Stimulated activated CD4-positive, alpha-beta T cell treated with anti-CD3 and anti-CD28 coated beads, Interleukin-1b, Interleukin-23, amount 100 ng/mL, for 48 hours (primary cell): ENCODE data around the gene POU5F2.

Experiments
- DNase-seq: peaks from one replicate; pipeline ENCODE4 v3.0.0-alpha.2; 2020

Gene POU5F2, protein sequence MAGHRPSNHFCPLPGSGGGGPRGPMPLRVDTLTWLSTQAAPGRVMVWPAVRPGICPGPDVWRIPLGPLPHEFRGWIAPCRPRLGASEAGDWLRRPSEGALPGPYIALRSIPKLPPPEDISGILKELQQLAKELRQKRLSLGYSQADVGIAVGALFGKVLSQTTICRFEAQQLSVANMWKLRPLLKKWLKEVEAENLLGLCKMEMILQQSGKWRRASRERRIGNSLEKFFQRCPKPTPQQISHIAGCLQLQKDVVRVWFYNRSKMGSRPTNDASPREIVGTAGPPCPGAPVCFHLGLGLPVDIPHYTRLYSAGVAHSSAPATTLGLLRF

DNA sequence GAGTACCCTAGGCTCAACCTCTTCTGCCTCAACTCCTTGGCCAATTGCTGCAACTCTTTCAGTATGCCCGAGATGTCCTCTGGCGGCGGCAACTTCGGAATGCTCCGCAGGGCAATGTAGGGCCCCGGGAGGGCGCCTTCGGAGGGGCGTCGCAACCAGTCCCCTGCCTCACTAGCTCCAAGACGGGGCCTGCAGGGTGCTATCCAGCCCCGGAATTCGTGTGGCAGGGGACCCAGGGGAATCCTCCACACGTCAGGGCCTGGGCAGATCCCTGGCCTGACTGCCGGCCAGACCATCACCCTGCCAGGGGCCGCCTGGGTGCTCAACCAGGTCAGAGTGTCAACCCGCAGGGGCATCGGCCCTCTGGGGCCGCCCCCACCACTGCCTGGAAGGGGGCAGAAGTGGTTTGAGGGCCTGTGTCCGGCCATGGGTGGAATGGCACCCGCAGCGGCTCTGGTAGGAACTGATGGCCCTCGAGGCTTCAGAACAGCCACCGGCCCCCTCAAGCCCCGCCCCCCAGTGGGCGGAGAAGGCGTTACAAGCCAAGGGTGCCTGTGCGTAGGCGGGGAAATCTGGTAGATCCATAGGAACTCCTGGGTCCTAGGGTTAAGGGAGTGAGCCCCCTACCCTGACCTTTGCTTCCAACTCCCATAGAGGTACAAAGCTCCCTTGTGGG is at the start of gene POU5F2:
TSS of gene POU5F2 (minus strand) at position 465 of the 676 bp plus-strand sequence. CDS start at position 428, 37 bp downstream.
- no peak for DNase-seq

DNA sequence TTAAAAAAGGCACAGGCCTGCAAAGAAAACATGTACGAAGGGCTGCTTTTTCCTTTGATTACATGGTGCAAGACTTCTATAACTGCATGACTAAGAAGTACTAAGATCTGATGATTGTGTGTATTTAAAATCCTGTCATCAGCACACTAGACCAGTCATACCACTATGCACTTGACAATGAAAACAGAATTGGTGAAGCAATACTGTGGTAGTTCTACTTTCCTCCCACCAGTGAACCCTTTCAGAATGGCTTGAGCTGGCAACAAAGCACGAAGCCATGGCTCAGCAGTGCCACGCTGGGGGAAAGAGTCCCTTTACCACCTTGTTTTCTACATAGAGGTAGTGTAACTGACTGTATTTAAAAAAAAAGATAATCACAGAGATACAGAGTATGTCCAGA is 49.0 kb upstream of the POU5F2 start:
- DNase-seq = no peak

DNA sequence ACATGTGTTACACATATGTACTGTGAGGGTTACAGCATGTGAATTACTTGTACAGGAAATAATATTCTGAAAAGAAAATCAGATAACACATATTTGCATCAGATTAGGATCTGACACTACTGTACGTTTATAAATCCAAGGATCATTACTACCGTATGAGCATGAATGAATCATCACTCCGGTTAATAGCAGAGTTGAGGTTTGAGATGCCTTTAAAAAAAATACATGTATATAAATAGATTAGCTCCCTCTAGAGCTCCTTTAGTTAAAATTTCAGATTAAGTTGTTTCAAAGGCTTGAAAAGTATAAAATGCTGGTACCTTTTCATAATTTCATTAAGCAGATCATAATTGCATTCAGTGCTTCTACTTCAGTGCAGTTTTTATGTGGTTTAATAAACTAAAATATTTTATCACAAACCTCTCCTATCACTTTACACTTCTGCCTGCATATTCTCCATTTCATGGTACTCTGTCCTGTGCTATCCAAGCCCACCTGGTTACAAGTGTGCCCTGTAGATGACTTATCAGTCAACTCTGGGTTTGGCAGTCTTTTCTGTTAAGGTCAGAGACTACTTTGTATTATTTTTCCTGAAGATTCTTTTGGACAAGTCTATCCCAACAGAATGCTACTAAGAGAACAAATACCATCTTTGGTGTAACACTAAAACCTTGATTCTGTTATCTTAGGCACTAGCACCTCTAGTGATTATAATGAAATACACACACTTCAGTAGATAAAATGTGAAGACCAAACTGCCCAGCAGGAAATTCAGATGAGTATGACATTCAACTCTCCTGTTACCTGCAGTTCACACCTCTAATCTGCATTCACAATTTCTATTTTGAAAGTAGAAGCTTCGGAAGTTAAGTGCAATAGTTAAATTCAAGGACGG is 48.0 kb upstream of the POU5F2 start:
- DNase-seq = no peak

DNA sequence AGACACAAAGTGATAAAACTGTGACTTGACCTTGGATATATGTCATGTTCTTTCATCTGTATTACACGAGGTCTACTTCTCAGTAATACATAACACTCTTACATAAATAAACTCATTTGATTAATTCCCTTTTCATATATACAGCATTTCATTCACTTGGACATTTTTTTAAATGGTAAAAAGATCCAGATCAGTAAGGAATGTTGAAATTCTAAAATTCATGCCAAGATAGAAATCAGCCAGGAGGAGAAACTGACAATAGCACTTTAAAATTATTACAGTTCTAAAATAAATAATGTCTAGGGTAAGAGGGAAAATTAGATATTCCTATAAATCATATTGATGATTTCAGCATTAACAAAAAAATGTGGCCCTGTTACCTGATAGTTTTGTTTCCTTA is 46.2 kb upstream of the POU5F2 start:
- DNase-seq = no peak

DNA sequence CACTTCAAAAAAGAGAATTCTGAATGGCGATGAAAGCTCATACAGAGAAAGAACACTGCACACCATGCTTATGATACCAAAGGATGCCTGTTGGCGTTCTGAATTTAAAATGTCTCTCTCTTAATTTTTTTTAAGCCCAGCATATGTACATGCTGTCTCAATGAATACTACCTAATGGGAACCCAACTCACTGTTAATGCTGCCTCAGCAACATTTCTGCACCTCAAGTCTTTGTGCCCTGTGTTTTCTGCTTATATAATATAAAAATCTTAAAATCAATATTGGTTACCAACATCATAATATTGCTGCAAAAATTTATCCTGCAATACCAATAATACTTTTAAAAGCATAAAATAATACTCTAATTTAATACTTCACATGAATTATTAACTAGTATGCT is 44.1 kb upstream of the POU5F2 start:
- no peak for DNase-seq

DNA sequence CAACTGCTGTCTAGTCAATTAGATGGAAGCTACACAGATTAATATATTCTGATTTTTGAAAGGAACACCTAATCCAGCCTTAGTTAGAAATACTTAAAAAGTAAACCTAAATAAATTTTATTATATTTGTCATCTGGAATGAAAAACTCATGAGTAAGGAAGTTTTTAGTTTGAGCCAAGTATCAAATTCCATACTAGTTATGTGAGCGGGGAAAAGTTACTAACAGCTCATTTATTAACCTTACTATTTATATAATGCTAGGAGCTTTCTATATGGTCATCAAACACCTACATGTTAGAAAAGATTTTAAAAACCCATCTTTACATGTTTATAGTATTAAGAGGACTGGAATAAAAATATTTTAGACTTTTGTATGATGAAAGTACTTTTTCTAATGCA is 41.6 kb upstream of the POU5F2 start:
- no peak for DNase-seq

DNA sequence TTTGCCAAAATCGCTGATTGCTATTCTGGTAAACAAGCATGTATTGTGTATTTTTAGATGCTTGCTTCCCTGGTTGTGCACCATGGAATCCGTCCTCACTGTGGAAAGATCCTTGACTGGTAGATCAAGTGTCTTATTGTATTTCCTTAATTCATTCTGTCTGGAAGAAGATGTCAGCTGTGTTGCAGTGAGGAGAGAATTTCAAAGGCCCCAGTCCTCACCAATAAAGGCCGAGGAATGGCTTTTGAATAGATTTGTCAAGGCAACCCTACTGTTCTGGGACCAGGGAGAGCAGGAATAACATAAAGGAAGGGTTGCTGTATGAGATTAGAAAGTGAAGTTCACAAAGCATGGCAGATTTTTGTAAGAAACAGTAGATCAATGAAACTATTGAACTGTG is 36.2 kb upstream of the POU5F2 start:
- DNase-seq = no peak

DNA sequence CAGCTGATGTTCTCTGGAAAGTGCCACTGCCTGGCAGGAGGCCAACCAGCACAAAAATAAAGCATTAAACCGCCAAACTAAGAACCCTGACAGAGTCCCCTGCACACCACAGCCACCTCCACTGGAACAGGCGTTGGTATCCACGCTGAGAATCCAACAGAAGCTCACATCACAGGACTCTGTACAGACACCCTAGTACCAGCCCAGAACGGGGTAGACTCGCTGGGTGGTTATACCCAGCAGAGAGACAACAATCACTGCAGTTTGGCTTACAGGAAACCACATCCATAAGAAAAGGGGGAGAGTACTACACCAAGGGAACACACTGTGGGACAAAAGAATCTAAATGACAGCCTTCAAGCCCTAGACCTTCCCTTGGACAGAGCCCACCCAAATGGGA is 15.0 kb upstream of the POU5F2 start:
- no peak for DNase-seq

DNA sequence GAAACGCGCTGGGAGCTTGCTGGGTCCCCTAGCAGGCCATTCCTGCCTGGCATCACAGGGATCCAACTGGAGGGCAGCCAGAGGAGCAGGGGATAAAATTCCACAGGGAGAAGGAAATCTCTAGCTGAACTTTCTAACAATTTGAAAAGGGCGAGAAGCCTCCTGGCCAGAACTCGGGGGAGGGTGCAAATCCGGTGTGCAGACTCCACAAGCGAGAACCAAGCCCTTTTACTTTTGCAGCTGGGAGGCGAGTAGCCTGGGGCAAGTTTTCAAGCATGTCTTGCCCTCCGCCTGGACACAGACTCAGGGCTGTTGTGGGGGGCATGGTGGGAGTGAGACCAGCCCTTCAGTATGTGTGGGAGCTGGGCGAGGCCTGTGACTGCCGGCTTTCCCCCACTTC is 14.3 kb upstream of the POU5F2 start:
- DNase-seq = no peak

DNA sequence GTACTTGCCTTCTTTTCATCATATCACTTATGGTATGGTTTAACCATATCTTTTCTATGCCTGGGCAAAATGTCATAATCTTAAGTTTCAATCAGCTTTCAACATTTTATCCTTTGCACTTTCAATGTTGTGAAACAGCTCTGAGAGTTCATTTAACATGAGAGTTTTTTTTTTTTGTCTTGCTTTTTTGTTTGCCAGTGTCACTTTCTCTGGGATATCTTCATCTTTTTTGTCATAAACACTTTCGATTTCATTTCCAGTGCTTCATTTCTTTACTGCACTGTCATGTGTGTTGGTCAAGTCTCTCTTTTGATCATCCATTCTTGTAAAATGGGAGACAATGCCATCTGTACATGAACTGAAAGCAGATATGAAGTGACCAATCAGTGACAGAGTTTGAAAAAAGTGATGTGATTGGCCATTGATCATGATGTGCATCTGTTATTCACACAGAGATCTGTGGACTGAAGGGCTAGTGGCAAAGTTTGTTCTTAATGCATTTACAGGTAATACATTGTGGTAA is 7.5 kb upstream of the POU5F2 start:
- DNase-seq = no peak

DNA sequence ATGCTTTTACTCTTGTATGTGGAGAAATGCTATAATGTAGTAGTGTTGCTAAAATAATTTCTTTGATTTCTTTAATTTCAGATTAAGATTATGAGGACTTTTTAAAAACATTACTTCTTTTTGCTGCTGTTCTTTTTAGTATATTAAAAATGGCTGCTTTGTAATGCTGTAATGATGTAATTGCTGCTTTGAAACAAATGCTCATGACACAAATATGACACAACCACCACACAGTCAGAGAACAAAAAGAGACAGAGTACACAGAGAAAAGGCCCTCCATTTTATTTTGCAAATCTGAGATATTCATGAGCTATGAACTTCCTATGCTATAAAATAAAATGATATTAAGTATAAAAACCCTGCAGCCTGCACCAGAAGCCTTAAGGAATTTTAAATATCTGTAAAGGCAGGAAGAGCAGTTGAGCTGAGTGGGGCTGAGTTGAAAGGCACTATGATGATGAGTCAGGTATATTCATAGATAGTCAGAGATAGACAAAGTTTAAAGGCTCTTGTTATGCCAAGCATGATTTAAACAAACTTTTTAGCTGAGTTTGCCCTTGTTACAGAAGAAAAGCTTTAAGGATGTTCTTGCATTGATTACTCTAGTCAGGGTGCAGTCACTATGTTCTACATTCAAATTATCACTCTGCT is 5.1 kb upstream of the POU5F2 start:
- DNase-seq = no peak

DNA sequence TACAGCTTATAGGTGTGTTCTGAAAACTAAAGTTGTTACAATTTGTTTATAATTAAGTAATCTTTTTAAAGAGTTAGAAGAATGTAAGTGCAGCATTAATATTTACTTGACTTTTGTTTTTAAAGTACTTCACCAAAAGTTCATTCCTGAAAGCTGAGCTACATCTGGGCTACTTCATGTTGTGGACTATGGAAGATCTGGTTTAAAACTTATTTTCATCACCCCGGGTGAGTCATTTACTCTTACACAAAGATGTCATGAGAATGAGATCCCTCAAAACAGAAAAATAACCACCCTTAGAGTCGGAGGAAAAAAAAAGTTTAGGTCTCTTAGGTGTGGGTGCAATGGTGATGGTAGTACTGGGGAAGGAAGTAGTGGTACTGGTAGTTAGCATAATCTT is 5.1 kb downstream of the POU5F2 start:
- DNase-seq = no peak

DNA sequence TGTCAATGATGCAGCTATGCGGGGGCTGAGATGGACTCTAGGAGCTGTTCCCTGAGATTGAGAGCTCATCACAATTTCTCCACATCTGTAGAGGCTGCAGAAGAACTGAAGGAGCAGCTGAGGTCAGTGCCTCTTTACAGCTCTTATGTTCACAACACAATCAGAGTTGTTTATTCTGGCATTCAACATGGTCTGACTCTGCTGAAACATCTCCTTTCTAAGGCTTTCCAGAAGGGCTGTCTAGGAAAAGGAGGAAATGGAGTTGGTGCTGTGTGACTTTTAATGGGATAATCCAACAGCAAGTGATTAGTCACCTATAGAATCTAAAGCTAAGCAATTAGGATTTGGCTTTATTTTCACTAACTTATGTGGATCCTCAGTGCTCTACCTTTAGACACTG is 6.0 kb downstream of the POU5F2 start:
- DNase-seq = no peak

DNA sequence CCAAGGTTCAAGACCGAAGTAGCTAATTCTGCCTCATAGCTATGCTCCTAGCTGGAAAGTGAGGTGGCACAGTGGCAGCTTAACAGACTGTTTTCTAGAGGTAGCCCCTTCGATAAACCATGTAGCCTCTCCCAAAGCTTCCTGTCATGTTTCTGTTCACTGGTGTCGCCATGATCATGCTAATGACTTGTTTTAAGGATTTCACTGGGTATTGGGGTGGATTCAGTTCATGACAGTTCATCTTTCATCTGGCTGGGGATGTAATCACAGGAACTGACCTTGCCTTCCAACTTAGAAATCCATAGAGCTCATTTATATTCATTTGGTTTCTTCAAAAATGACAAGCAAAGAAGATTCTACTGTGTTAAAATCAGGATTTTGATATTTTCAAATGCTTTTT is 9.4 kb downstream of the POU5F2 start:
- DNase-seq = no peak

DNA sequence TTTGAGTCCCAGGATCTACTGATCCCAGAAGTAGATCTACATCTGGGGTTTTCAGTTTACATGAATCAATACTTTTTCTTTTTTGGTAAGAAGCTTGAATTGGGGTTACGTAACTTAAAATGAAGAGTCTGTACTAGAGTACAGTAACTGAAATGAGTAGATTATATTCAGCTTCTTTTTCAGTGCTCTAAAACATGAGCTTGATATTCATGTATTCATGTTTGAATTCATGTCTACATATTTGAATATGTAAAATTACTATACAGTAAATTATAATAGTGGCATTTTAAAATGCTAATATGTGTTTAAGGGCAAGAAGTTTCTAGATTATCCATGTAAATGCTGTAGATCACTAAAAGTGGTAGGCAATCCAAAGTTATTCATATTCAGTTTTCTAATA is 14.8 kb downstream of the POU5F2 start:
- DNase-seq = no peak

DNA sequence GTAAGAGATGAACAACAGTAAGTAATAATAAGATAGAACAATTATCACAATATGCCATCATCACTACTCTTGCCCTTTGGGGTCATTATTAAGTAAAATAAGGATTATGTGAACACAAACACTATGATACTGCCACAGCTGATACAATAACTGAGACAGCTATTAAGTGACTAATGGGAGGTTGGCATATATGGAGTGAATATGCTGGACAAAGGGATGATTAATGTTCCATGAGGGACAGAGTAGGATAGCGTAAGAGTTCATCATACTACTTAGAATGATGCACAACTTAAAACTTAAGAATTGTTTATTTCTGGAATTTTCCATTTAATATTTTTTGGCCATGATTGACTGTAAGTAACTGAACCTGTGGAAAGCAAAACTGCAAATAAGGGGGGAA is 16.6 kb downstream of the POU5F2 start:
- DNase-seq = no peak

DNA sequence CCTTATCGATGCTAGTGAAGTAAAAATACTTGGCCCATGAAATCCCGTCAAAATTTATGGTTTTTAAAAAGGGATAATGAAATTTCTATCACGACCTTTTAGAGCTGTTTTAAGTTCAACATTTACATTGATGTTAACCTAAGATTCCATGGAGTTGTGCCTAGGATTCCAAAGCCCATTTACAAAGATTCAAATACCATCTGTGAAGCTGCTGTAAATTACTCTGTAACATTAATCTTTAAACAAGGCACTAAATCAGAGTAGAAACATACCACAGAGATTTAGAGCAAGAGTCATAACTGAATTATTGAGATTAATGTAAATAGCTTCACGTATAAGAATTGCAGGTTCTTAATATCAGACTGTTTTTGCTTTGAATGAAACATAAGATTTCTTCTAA is 17.7 kb downstream of the POU5F2 start:
- DNase-seq = no peak

DNA sequence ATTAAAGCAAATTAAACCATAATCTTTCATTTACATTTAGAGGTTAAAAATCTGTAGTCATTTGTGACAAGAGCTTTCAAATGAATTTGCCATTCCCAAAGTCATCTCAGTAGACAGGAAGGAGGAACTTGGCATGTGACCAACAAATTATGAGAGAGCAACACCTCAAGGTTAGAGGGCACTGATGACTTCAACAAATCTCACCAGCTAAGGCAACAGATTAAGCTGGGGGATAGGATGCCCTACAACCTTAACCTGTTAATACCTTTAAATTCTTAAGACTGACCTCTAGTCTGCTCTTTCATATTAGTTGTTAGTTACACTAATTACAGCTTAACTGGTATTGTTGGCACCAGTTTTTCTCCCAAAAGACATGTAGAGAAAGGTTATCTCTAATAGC is 18.4 kb downstream of the POU5F2 start:
- no peak for DNase-seq

DNA sequence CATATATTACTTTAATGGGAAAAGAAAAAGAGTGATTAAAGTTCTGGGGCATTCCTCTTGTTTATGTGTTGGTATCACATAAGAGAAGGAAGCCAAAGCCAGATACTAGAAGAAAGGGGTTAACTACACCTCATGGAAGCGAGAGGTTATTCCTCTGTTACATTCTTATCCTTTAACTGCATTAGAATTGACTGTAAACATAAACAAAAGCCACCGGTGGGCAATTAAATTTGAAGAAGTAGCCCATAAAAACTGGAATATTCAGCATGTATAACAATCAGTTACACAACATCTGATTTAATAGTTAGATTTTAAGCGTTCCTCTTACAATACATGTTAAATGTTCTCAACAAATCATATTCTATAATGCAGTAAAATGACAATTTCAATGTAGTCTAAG is 18.8 kb downstream of the POU5F2 start:
- no peak for DNase-seq

DNA sequence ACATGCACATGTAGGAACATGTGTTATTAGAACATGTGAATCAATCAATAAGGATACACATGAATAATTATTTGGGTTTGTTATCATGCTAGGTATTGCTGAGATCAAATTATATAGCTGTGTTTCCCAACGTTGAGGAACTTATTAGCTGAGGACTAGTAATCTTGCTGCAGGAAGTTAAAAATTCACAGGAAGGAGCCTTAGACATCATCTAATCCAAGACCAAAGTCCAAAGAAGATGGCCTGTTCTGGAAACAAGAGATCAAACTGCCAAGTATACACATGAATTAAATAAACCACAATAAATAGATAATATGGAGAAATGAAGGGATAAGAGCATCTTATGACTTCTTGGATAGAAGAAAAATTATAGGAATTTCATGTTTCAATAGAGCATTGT is 19.9 kb downstream of the POU5F2 start:
- DNase-seq = no peak

DNA sequence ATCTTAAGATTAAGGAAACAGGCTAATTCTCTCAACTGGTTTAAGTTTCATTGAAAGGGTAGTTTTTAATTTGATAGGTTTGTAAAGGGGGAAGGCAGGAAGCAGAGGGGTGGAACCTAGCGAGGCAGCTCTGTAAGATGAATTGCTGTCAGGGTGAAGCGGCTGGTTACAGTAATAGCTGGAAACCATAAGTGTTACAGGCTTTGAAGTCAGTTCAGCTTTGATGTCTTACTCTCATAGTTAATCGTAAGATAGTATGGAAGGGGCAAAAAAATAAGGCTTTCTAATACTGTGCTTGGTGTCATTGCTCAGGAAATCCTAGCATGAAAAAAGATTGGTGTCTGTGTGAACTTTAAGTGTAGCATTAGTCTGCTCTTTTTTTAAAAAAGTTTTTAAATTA is 20.3 kb downstream of the POU5F2 start:
- DNase-seq = no peak

DNA sequence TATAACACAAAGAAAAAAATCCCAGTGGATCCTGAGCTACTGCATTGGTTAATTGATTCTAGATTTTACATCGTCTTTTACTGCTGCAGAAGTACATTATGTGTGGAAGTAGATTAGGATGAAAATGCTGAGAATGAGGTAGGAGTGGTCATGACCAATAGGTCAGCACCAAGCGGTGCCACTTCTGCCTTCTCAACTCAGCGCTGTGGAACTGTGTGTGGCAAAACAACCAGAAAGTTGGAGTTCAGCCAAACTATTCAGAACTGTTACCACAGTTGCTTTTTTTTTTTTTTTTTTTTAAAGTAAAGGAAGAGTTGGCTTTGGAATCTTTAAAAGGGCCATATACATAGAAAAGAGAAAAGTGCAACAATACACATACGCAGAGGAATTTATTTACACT is 24.2 kb downstream of the POU5F2 start:
- no peak for DNase-seq

DNA sequence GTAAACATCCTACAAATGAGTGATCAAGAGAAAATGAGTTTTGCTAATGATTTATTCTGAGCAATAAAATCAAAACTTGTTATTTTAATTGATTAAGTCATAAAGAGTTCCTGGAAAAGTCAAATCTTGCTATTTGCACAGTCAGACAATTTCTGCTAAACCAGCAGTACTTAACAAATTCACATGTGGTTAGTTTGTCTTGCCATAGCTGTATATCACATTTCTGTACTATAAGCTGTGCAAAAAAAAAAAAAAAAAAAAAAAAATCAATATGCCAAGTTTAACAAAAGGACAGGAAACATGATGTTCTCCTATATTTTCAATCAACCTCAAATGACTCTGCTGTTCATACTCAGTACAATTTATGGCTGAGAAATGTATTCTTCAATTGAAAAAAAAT is 24.9 kb downstream of the POU5F2 start:
- DNase-seq = no peak
